Heart right ventricle (tissue), 16 donors: ENCODE measurements around the gene CNPY3. TPM values are rescaled to one million over a fixed set of nuclear protein-coding genes. Genes with fewer than 3 reads are reported as not detected.
"Not testable (repeated sequence)": the region's sequence is repeated elsewhere in the genome, so short reads cannot be mapped to it uniquely, and the experiment has no call there.

Experiments used
- ATAC-seq, 8 donors: fragments of 200-7000 bp; cut with Tn5 transposase; one replicate each; pipeline ENCODE4 v1.9.1; 2020; ENCODE audit warnings: mild to moderate bottlenecking in 8 of 8, moderate library complexity in 8 of 8, moderate number of reproducible peaks in 1 of 8
- DNase-seq, 2 donors: peaks; one replicate each; pipeline ENCODE4 v3.0.0-alpha.2; 2020
- H3K27ac ChIP-seq, 10 donors: fragments of 200-600 bp; sonication (generic) in 2 of 10; one replicate each; pipeline versions ENCODE4 v1.5.0 to v1.8.0; 2020 to 2022; ENCODE audit warnings: mild to moderate bottlenecking in 3 of 10
- H3K27me3 ChIP-seq, 7 donors: fragments of 200-600 bp; one replicate each; pipeline ENCODE4 v1.8.0; 2021 to 2022; ENCODE audit warnings: mild to moderate bottlenecking in 2 of 7
- H3K36me3 ChIP-seq, 9 donors: fragments of 200-600 bp; sonication (generic) in 1 of 9; one replicate each; pipeline versions ENCODE4 v1.5.0 to v1.8.0; 2020 to 2022; ENCODE audit warnings: mild to moderate bottlenecking in 2 of 9
- H3K4me1 ChIP-seq, 9 donors: fragments of 200-600 bp; sonication (generic) in 1 of 9; one replicate each; pipeline versions ENCODE4 v1.5.0 to v1.8.0; 2020 to 2022; ENCODE audit warnings: mild to moderate bottlenecking in 4 of 9
- H3K4me3 ChIP-seq, 10 donors: fragments of 200-600 bp; sonication (generic) in 2 of 10; one replicate each; pipeline versions ENCODE4 v1.5.0 to v1.8.0; 2020 to 2022; ENCODE audit warnings: mild to moderate bottlenecking in 7 of 10, moderate library complexity in 2 of 10
- H3K9me3 ChIP-seq, 11 donors: fragments of 200-600 bp in 10 of 11; sonication (generic) in 2 of 11; one replicate each; pipeline versions ENCODE4 v1.5.0 to v1.8.0; 2013 to 2022; ENCODE audit warnings: mild to moderate bottlenecking in 2 of 11, control low read depth in 1 of 11, moderate library complexity in 1 of 11
- CTCF ChIP-seq, 9 donors: fragments of 200-600 bp; sonication (generic) in 2 of 9; IDR thresholded peaks; one replicate each; pipeline versions ENCODE4 v1.5.0 to v1.8.0; 2021 to 2022; ENCODE audit warnings: antibody characterized with exemption in 9 of 9, mild to moderate bottlenecking in 5 of 9, moderate library complexity in 1 of 9
- WGBS, 2 donors: extraction: QIAGEN DNeasy Blood & Tissue Kit; methylation state at CpG; one replicate each; pipeline ENCODE4 v1.1.7; 2013; ENCODE audit warnings: inconsistent platforms in 1 of 2; 5-methylcytosine and 5-hydroxymethylcytosine counted together
- intact Hi-C, 10 donors: fragments of 100-400 bp; cut with DNase I; formaldehyde crosslinking; loops; one replicate each; pipeline versions ENCODE4 v1.11.1 to v1.14.2; 2022
- polyA plus RNA-seq, 2 donors: library from polyadenylated mRNA; stranded (reverse); fragments of 200-250 nt; gene quantifications; one replicate each; pipeline ENCODE4 v1.2.3, GENCODE V29; 2013
- total RNA-seq, 10 donors: library from RNA; stranded (reverse); fragmentation: NEBNext Ultra II Directional in 3 of 10; extraction: Animal tissue kit (Norgen Biotek cat#: 25700) in 3 of 10; gene quantifications; one replicate each; pipeline versions ENCODE4 v1.2.1 to v1.2.4, GENCODE V29; 2021 to 2023
- donor health status: Arrhythmogenic right ventricular cardiomyopathy.
- donor health status: ischemic (EF 13 %, LVEDD 7.1; RV severe dilation, severe dysfunction).
- donor health status: healthy with polysubstance abuse.
- donor health status: DM: no; HTN: yes; CAD: no.
- donor health status: DM: no; HTN: no; CAD: no.
- donor health status: ischemic (EF 25% LVEDD 6.9; RV normal size, moderate dysfunction).
- donor health status: ischemic (EF 25% LVEDD 5.7; RV mildly dilated, moderate dysfunction).
- donor health status: healthy.
- donor health status: DM: yes; HTN: yes; CAD: no.
- donor health status: Ischemic cardiomyopathy.
- donor health status: ischemic (EF 35%, LVEDD 5.7; RV mildly dilated, moderate dysfunction).
- donor health status: nonischemic (EF 11% LVEDD 7.7; RV severe dilation, severe dysfunction).
- donor health status: DM: yes; HTN: yes; CAD: no.
- donor health status: PGD.
- donor health status: ischemic (EF 29% LVEDD 5.4; RV normal size, mild dysfunction).
- donor health status: nonischemic (EF 23%, LVEDD 6.1; RV moderate dilation, normal function).

Gene CNPY3
- total and polyA plus RNA-seq, 12 donors: 10.4 to 40.4 (median 15.9) TPM

GRCh38 chr6:42938428-42938796, 9.1 kb downstream of the CNPY3 start:
- no peaks in the 10 kb centered on the region for H3K27me3 ChIP-seq
- no peak for TF ChIP-seq CTCF (IDR thresholded peaks at IDR 0.05)
- 89 to 93% methylated on average over 5 of the region's 5 CpGs for WGBS, 2 donors
- H3K36me3 ChIP-seq: peaks cover 0 to 98% (median 34%) of the 10 kb centered on the region in 9 donors
- H3K27ac ChIP-seq: no peak overlapping the region
- intact Hi-C loops: no loop called here
- ATAC-seq: peak in 1 of 8 donors; percentile 18
- DNase-seq: no peak
- H3K4me3 ChIP-seq: no peak overlapping the region
- H3K9me3 ChIP-seq: no peaks in the 10 kb centered on the region
- peaks cover 0 to 16% (median 0%) of the 10 kb centered on the region in 9 donors for H3K4me1 ChIP-seq

- ATAC-seq (peak in 5 of 8 donors; percentile 19 to 46 (median 38)), DNase-seq (no peak)
- Histone ChIP-seq H3K36me3 (peaks cover 0 to 100% (median 34%) of the 10 kb centered on the region in 9 donors), H3K27me3 (no peaks in the 10 kb centered on the region), H3K27ac (no peak overlapping the region), H3K9me3 (no peaks in the 10 kb centered on the region), H3K4me3 (no peak overlapping the region), H3K4me1 (peaks cover 0 to 8% (median 0%) of the 10 kb centered on the region in 9 donors)
- intact Hi-C loops: no loop called here
- WGBS, 2 donors: 79 to 86% methylated on average over 9 of the region's 9 CpGs
- TF ChIP-seq CTCF (IDR thresholded peaks at IDR 0.05): no peak
Observed at GRCh38 chr6:42938987-42939809, 9.9 kb downstream of the CNPY3 start.

GRCh38 chr6:42939810-42940167, 10.5 kb downstream of the CNPY3 start:
- H3K27me3 ChIP-seq: no peaks in the 10 kb centered on the region
- H3K27ac ChIP-seq: no peak overlapping the region
- H3K36me3 ChIP-seq: peaks cover 0 to 100% (median 30%) of the 10 kb centered on the region in 9 donors
- ATAC-seq (peak in 2 of 8 donors; percentile 25 to 26), DNase-seq (no peak)
- no peaks in the 10 kb centered on the region for H3K9me3 ChIP-seq
- no peak for TF ChIP-seq CTCF (IDR thresholded peaks at IDR 0.05)
- peaks cover 0 to 4% (median 0%) of the 10 kb centered on the region in 9 donors for H3K4me1 ChIP-seq
- intact Hi-C loops: no loop called here
- 65 to 70% methylated on average over 4 of the region's 4 CpGs for WGBS, 2 donors
- no peak overlapping the region for H3K4me3 ChIP-seq

GRCh38 chr6:42940493-42941045, 11.3 kb downstream of the CNPY3 start:
- H3K9me3 ChIP-seq: no peaks in the 10 kb centered on the region
- H3K27ac ChIP-seq: no peak overlapping the region
- intact Hi-C loops: no loop called here
- TF ChIP-seq CTCF (IDR thresholded peaks at IDR 0.05): no peak
- no peak overlapping the region for H3K4me3 ChIP-seq
- H3K4me1 ChIP-seq: no peaks in the 10 kb centered on the region
- DNase-seq (no peak), ATAC-seq (peak in 1 of 8 donors; percentile 23)
- H3K27me3 ChIP-seq: no peaks in the 10 kb centered on the region
- peaks cover 0 to 100% (median 24%) of the 10 kb centered on the region in 9 donors for H3K36me3 ChIP-seq
- WGBS, 2 donors: 96 to 99% methylated on average over 6 of the region's 6 CpGs

- intact Hi-C loops, H3K27ac ChIP-seq, H3K4me3 ChIP-seq, DNase-seq, H3K9me3 ChIP-seq, ATAC-seq, H3K27me3 ChIP-seq, H3K4me1 ChIP-seq: not testable (repeated sequence)
- 97 to 98% methylated on average over 5 of the region's 5 CpGs for WGBS, 2 donors
- peaks cover 0 to 93% (median 18%) of the 10 kb centered on the region in 9 donors for H3K36me3 ChIP-seq
Observed at GRCh38 chr6:42941356-42941755, 12.1 kb downstream of the CNPY3 start.
